Measurements from ENCODE around the gene HLA-F. TPM values are rescaled to one million over a fixed set of nuclear protein-coding genes. Genes with fewer than 3 reads are reported as not detected.

Gene HLA-F
- total RNA-seq, 1 donor from 2014 or later = not detected

- Mint-ChIP-seq H3K36me3 (ENCODE audit: insufficient read depth) (no peaks in the 10 kb centered on the region), H3K4me3 (ENCODE audit: low read depth) (no peak overlapping the region), H3K9me3 (ENCODE audit: low read depth) (no peaks in the 10 kb centered on the region), H3K4me1 (ENCODE audit: low read depth) (no peaks in the 10 kb centered on the region), H3K27me3 (peaks cover 38% of the 10 kb centered on the region), H3K27ac (no peak overlapping the region)
- TF ChIP-seq CTCF (IDR thresholded peaks at IDR 0.05; ENCODE audit: unreplicated experiment) = no peak
- DNase-seq (ENCODE audit: low spot score, unreplicated experiment) = no peak
Observed at GRCh38 chr6:29770306-29770705, 47.1 kb downstream of the HLA-F start.

DNA sequence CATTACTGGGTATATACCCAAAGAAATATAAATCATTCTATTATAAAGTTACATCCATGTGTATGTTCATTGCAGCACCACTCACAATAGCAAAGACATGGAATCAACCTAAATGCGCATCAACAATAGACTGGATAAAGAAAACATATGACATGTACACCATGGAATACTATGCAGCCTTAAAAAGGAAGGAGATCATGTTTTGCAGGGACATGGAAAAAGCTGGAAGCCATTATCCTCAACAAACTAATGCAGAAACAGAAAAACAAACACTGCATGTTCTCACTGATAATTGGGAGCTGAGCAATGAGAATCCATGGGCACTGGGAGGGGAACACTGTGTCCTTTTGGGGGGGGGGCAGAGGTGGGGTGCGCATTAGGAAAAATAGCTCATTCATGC is 53.5 kb downstream of the HLA-F start:
- Mint-ChIP-seq H3K36me3 (ENCODE audit: insufficient read depth) (no peaks in the 10 kb centered on the region), H3K9me3 (ENCODE audit: low read depth) (peaks cover 3% of the 10 kb centered on the region), H3K4me3 (ENCODE audit: low read depth) (no peak overlapping the region), H3K27ac (no peak overlapping the region), H3K4me1 (ENCODE audit: low read depth) (no peaks in the 10 kb centered on the region), H3K27me3 (peaks cover 49% of the 10 kb centered on the region)
- DNase-seq (ENCODE audit: low spot score, unreplicated experiment) = no peak
- no peak for TF ChIP-seq CTCF (IDR thresholded peaks at IDR 0.05; ENCODE audit: unreplicated experiment)

Other genes starting within 250 kb of the HLA-F start
- not detected in 2 replicates for gene MAS1L, start 235.5 kb upstream of the HLA-F start, total RNA-seq
- 1.9 and 2.6 TPM in 2 replicates for gene UBD, start 163.7 kb upstream of the HLA-F start, total RNA-seq
- gene OR2H2, start 138.3 kb upstream of the HLA-F start, total RNA-seq = not detected in 2 replicates
- 120 and 127 TPM in 2 replicates for gene GABBR1, start 90.3 kb upstream of the HLA-F start, total RNA-seq
- not detected in 2 replicates for gene MOG, start 66.3 kb upstream of the HLA-F start, total RNA-seq
- 0.14 TPM in 1 of 2 replicates, not detected in the other for gene ZFP57, start 42.3 kb upstream of the HLA-F start, total RNA-seq
- 0.38 TPM in 1 of 2 replicates, not detected in the other for gene HLA-G, start 104.4 kb downstream of the HLA-F start, total RNA-seq
- gene HLA-A, start 219.1 kb downstream of the HLA-F start, total RNA-seq = 198 and 204 TPM in 2 replicates

Data from progenitor cell of endocrine pancreas (in vitro differentiated cells).